HepG2 (cell line): ENCODE data around the gene CEP164. TPM values are rescaled to one million over a fixed set of nuclear protein-coding genes. Genes with fewer than 3 reads are reported as not detected.

Experiments
- ATAC-seq: fragments of 200-7000 bp; cut with Tn5 transposase; 3 replicates; pipeline ENCODE4 v1.9.1; 2020; ENCODE audit warnings: mild to moderate bottlenecking, moderate library complexity
- BruUV-seq: library from RNA; stranded (reverse); fragments of 400-500 nt; replicated peaks from 2 replicates; lab custom pipeline; 2021; lab: Mats Ljungman, UMichigan
- CTCF ChIA-PET: fragments of 300-600 bp; formaldehyde crosslinking; extraction: SDS; loops from one replicate; lab custom pipeline; 2021; ENCODE audit warnings: low total read pairs, inconsistent platforms, low intra/inter-chr PET ratio; lab: Yijun Ruan, JAX
- POLR2A ChIA-PET: fragments of 350-600 bp; sonication (Branson Sonifier 250); formaldehyde crosslinking; loops from one replicate; lab custom pipeline; 2020; ENCODE audit warnings: antibody characterized with exemption, inconsistent platforms; lab: Yijun Ruan, JAX
- DNase-seq: peaks from one replicate; pipeline ENCODE4 v3.0.0-alpha.2; 2015; ENCODE audit warnings: low spot score
- FAIRE-seq: peaks from 3 replicates; lab custom pipeline; 2011; peaks lifted over from hg19 to GRCh38; lab: Jason Lieb, UNC
- H2AFZ ChIP-seq: one replicate; pipeline ENCODE4 v1.6.1; 2011; ENCODE audit warnings: low read length, inconsistent platforms
- H3K27ac ChIP-seq: fragments of 300-600 bp; 3 replicates; pipeline ENCODE4 v1.8.0; 2011; ENCODE audit warnings: mixed run types, mild to moderate bottlenecking, mixed read lengths, low read length, inconsistent platforms; ENCODE audit not compliant: insufficient read depth; ENCODE audit errors: extremely low read length
- H3K27me3 ChIP-seq, 2 experiments: fragments of 200-600 bp in 1 of 2; 2 replicates in 1 of 2; 3 replicates in 1 of 2; pipeline versions ENCODE4 v1.6.0 to v1.8.0; 2011; ENCODE audit warnings: low read length in 2 of 2, mild to moderate bottlenecking in 2 of 2, moderate library complexity in 2 of 2, inconsistent platforms in 1 of 2; ENCODE audit not compliant: insufficient read depth in 2 of 2, control insufficient read depth in 1 of 2
- H3K36me3 ChIP-seq, 2 experiments: fragments of 200-600 bp in 1 of 2; replicated peaks in 1 of 2; 2 replicates in 1 of 2; 3 replicates in 1 of 2; pipeline versions ENCODE4 v1.5.1 to v1.8.0; 2011; ENCODE audit warnings: low read length in 2 of 2, inconsistent platforms in 1 of 2; ENCODE audit not compliant: insufficient read depth in 2 of 2, control insufficient read depth in 1 of 2
- H3K4me1 ChIP-seq: 2 replicates; pipeline ENCODE4 v1.5.1; 2012; ENCODE audit warnings: low read length, inconsistent platforms; ENCODE audit not compliant: insufficient read depth
- H3K4me2 ChIP-seq: 2 replicates; pipeline ENCODE4 v1.6.0; 2011; ENCODE audit warnings: low read depth, low read length, inconsistent platforms
- H3K4me3 ChIP-seq, 3 experiments: fragments of 200-600 bp in 1 of 3; sonication (generic), shearing (Covaris generic) in 1 of 3; replicated peaks in 1 of 3; 2 replicates each; pipeline ENCODE4 v1.5.1; 2011 to 2016; ENCODE audit warnings: low read length in 3 of 3, inconsistent platforms in 2 of 3, low read depth in 2 of 3, mild to moderate bottlenecking in 2 of 3, control low read depth in 1 of 3, mixed read lengths in 1 of 3; ENCODE audit not compliant: insufficient read depth in 1 of 3
- H3K79me2 ChIP-seq: one replicate; pipeline ENCODE4 v1.6.1; 2011; ENCODE audit warnings: low read length, inconsistent platforms; ENCODE audit not compliant: insufficient read depth
- H3K9ac ChIP-seq: 2 replicates; pipeline ENCODE4 v1.6.0; 2011; ENCODE audit warnings: mild to moderate bottlenecking, low read depth, low read length, inconsistent platforms; ENCODE audit not compliant: insufficient read depth
- H3K9me3 ChIP-seq: 2 replicates; pipeline ENCODE4 v1.5.1; 2012; ENCODE audit warnings: mild to moderate bottlenecking, low read length
- H4K20me1 ChIP-seq: 2 replicates; pipeline ENCODE4 v1.6.0; 2011; ENCODE audit warnings: inconsistent platforms, mild to moderate bottlenecking, low read length, moderate library complexity; ENCODE audit not compliant: insufficient read depth
- AHR ChIP-seq: IDR thresholded peaks from 2 replicates; pipeline ENCODE4 v1.6.1; 2018; ENCODE audit warnings: missing genetic modification reagents, missing compliant biosample characterization
- CEBPZ ChIP-seq: IDR thresholded peaks from 2 replicates; pipeline ENCODE4 v1.6.1; 2012; ENCODE audit warnings: low read length, improper control_type of control experiment
- GMEB1 ChIP-seq: sonication (generic); formaldehyde crosslinking; IDR thresholded peaks from 2 replicates; pipeline ENCODE4 v1.5.1; 2020; ENCODE audit warnings: missing genetic modification reagents, mild to moderate bottlenecking, borderline replicate concordance
- MNT ChIP-seq: fragments of 450-650 bp; IDR thresholded peaks from 2 replicates; pipeline ENCODE4 v1.6.1; 2016
- NR2C2 ChIP-seq: sonication (generic); formaldehyde crosslinking; IDR thresholded peaks from 2 replicates; pipeline ENCODE4 v1.4.0; 2020; ENCODE audit warnings: missing genetic modification reagents, mild to moderate bottlenecking, moderate library complexity, borderline replicate concordance
- TFAP4 ChIP-seq: sonication (generic); IDR thresholded peaks from 2 replicates; pipeline ENCODE4 v1.6.1; 2016; ENCODE audit warnings: low read depth, borderline replicate concordance
- ZBTB34 ChIP-seq: sonication (generic); formaldehyde crosslinking; IDR thresholded peaks from 2 replicates; pipeline ENCODE4 v1.8.0; 2022; ENCODE audit warnings: mild to moderate bottlenecking, missing genetic modification reagents
- ZSCAN30 ChIP-seq: sonication (generic); formaldehyde crosslinking; IDR thresholded peaks from 2 replicates; pipeline ENCODE4 v1.5.0; 2020; ENCODE audit warnings: mild to moderate bottlenecking, missing genetic modification reagents
- WGBS: methylation state at CpG from one replicate; pipeline ENCODE4 v1.1.6; 2017; ENCODE audit warnings: low lambda C conversion rate; 5-methylcytosine and 5-hydroxymethylcytosine counted together
- in situ Hi-C: cut with HindIII; loops from 2 replicates; pipeline ENCODE4 v1.10.0; 2017; ENCODE audit warnings: low pct_unique_long_range_greater_than_20kb; ENCODE audit not compliant: extremely low pct_ligation_motif_present
- intact Hi-C: fragments of 100-400 bp; cut with micrococcal nuclease; formaldehyde crosslinking; loops from one replicate; pipeline ENCODE4 v1.10.0; 2022; ENCODE audit not compliant: unreplicated experiment
- polyA plus RNA-seq, 8 experiments: library from polyadenylated mRNA; depleted of rRNA in 3 of 8; stranded (reverse) in 7 of 8; unstranded in 1 of 8; fragments of >200 nt; fragmentation: Illumina TruSeq in 4 of 8; extraction: Trizol in 4 of 8; gene quantifications; 2 replicates each; pipeline versions ENCODE4 v1.2.1 to v1.2.3, GENCODE V29; 2011 to 2016; ENCODE audit warnings: low read depth in 4 of 8, missing spikeins in 1 of 8, mixed read lengths in 1 of 8; ENCODE audit not compliant: insufficient read depth in 1 of 8
- total RNA-seq, 5 experiments: library from RNA; depleted of rRNA; stranded (reverse); fragments of >200 nt; fragmentation: Illumina TruSeq; extraction: Trizol; gene quantifications; 2 replicates each; pipeline ENCODE4 v1.2.3, GENCODE V29; 2016; ENCODE audit warnings: low read depth in 1 of 5

CEP164 gene
- total and polyA plus RNA-seq, 2 of the 13 experiments (the other 11 are each of a cell fraction or from before 2014, with no cell fraction given) = 11.4 to 15.2 TPM

GRCh38 chr11:117440258-117440657, 112.6 kb downstream of the CEP164 start:
- 10% methylated on average over 8 of the region's 8 CpGs for WGBS
- Histone ChIP-seq H3K4me1 (no peaks in the 10 kb centered on the region), H3K9me3 (no peaks in the 10 kb centered on the region), H3K27ac (no peak overlapping the region), H3K4me2 (no peak overlapping the region), H2AFZ (no peak overlapping the region), H4K20me1 (no peaks in the 10 kb centered on the region), H3K4me3 (no peak overlapping the region), H3K27me3 (peaks cover 2 to 28% of the 10 kb centered on the region in 2 experiments; a peak in 3 of 5 replicates), H3K36me3 (no peaks in the 10 kb centered on the region), H3K9ac (no peak overlapping the region), H3K79me2 (no peaks in the 10 kb centered on the region)
- intact Hi-C loops = no loop called here
- no peak for DNase-seq
- TF ChIP-seq AHR (CRISPR knock-in tag) (no peak), TFAP4 (no peak), ZBTB34 (CRISPR knock-in tag) (no peak), ZSCAN30 (CRISPR knock-in tag) (no peak), MNT (no peak), NR2C2 (no peak), CEBPZ (no peak), GMEB1 (no peak)
- BruUV-seq = no TSS peak
- in situ Hi-C loops = loop anchor here (5.0 to 25.0 kb wide), 2 partner anchors 367 to 497 kb away; partner anchors contain the start of gene TMPRSS13
- no peak for FAIRE-seq
- ChIA-PET POLR2A (no interaction called here), CTCF (no interaction called here)
- no peak for ATAC-seq
